ENCODE measurements around the gene RBFOX1. TPM values are rescaled to one million over a fixed set of nuclear protein-coding genes. Genes with fewer than 3 reads are reported as not detected.
A peak's percentile ranks its signal among the peaks of the same experiment; 100 is the strongest.

Gene RBFOX1
- total RNA-seq, 2 donors from 2014 or later = 30.4 to 33.0 TPM

DNA sequence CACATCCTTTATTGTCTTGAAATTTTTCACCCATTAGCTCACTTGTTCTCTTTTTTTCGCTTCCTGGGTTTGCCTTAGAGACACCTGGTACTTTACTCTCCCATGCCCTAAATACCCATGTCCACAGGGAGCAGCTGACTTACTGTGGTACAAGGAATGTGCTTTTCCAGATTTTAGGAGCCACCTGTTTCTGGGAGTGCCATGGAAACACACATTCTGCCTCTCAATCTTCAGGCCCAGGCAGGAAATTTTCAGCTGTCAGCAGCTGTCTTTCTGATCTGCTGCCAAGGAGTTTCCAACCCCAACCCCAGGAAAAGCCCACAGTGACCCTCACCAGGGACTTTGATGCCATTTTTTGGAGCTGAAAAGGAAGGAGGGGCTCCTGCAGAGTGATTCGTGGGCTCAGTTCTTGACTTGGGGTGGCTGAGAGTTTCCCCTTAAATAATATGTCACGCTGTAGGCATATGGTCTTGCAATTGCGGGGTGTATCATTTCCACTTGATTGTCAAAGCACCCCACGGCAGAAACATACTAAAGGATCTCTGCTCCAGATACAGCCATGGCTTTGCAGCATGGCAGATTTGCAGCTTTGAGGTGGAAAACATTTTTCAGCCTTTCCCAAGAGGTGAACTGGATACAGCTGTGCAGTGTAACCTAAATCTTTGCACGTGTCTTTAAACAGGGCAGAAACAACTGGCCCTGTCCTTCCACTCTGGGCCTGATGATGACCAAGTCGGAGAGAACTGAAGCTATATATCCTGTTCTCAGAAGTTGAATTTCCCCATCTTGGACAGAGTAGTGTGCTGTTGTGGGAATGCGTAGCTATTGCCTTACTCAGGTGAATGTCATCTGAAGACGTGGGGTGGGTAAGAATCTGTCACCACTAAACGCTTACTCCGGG, 19.2 kb downstream of the RBFOX1 start:
- Histone ChIP-seq H3K9me3 (no peaks in the 10 kb centered on the region), H3K27me3 (no peaks in the 10 kb centered on the region), H3K27ac (no peak overlapping the region), H3K4me1 (peaks cover 0 to 5% of the 10 kb centered on the region in 2 donors), H3K4me3 (no peak overlapping the region), H3K36me3 (no peaks in the 10 kb centered on the region)
- no peak for DNase-seq (ENCODE audit: low spot score)
- TF ChIP-seq CTCF (IDR thresholded peaks at IDR 0.05) = no peak

GRCh38 chr16:7355758-7356157, 23.1 kb downstream of the RBFOX1 start:
- Histone ChIP-seq H3K4me1 (peaks cover 0 to 4% of the 10 kb centered on the region in 2 donors), H3K27ac (no peak overlapping the region), H3K9me3 (no peaks in the 10 kb centered on the region), H3K27me3 (no peaks in the 10 kb centered on the region), H3K36me3 (no peaks in the 10 kb centered on the region), H3K4me3 (no peak overlapping the region)
- TF ChIP-seq CTCF (IDR thresholded peaks at IDR 0.05) = no peak
- no peak for DNase-seq (ENCODE audit: low spot score)

DNA sequence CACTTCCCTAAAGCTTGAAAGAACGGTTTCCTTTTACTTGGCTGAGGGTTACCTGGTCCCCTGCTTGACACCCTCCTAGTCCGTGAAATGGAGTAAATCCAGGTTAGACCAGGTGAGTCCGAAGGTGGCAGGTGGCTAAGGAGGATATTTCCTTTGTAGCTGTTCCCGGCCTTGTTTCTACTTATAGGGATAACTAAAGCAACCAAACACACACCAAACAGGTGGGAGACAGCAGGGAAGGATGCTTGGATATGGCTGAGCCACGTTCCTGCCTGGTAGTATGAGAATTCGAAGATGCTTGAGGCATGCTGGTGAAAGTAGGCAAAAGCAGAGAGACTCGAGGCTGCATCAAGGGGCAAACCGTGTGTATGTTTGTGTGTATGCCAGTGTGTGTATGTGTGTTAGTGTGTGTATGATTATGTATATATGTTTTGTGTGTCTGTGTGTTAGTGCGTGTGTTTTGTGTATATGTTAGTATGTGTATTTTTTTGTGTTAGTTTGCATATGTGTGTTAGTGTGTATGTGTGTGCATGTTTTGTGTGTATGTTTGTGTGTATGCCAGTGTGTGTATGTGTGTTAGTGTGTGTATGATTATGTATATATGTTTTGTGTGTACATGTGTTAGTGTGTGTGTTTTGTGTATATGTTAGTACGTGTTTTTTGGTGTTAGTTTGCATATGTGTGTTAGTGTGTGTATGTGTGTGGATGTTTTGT, 28.9 kb downstream of the RBFOX1 start:
- DNase-seq (ENCODE audit: low spot score) = no peak
- Histone ChIP-seq H3K27ac (no peak overlapping the region), H3K9me3 (no peaks in the 10 kb centered on the region), H3K4me3 (no peak overlapping the region), H3K36me3 (no peaks in the 10 kb centered on the region), H3K4me1 (peaks cover 0 to 25% of the 10 kb centered on the region in 2 donors), H3K27me3 (no peaks in the 10 kb centered on the region)
- no peak for TF ChIP-seq CTCF (IDR thresholded peaks at IDR 0.05)

DNA sequence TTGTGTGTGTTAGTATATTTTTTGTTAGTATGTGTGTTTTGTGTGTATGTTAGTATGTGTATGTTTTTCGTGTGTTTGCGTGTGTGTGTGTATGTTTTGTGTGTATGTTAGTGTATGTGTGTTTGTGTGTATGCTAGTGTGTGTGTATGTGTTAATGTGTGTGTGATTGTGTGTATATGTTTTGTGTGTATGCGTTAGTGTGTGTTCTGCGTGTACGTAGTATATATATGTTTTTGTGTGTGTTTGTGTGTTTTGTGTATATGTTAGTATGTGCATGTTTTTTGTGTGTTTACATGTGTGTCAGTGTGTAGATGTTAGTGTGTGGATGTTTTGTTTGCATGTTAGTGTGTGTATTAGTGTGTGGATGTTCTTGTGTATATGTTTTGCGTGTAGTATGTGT, 29.6 kb downstream of the RBFOX1 start:
- Histone ChIP-seq H3K4me1 (peaks cover 0 to 25% of the 10 kb centered on the region in 2 donors), H3K27ac (no peak overlapping the region), H3K9me3 (no peaks in the 10 kb centered on the region), H3K27me3 (no peaks in the 10 kb centered on the region), H3K36me3 (no peaks in the 10 kb centered on the region), H3K4me3 (no peak overlapping the region)
- no peak for DNase-seq (ENCODE audit: low spot score)
- no peak for TF ChIP-seq CTCF (IDR thresholded peaks at IDR 0.05)

DNA sequence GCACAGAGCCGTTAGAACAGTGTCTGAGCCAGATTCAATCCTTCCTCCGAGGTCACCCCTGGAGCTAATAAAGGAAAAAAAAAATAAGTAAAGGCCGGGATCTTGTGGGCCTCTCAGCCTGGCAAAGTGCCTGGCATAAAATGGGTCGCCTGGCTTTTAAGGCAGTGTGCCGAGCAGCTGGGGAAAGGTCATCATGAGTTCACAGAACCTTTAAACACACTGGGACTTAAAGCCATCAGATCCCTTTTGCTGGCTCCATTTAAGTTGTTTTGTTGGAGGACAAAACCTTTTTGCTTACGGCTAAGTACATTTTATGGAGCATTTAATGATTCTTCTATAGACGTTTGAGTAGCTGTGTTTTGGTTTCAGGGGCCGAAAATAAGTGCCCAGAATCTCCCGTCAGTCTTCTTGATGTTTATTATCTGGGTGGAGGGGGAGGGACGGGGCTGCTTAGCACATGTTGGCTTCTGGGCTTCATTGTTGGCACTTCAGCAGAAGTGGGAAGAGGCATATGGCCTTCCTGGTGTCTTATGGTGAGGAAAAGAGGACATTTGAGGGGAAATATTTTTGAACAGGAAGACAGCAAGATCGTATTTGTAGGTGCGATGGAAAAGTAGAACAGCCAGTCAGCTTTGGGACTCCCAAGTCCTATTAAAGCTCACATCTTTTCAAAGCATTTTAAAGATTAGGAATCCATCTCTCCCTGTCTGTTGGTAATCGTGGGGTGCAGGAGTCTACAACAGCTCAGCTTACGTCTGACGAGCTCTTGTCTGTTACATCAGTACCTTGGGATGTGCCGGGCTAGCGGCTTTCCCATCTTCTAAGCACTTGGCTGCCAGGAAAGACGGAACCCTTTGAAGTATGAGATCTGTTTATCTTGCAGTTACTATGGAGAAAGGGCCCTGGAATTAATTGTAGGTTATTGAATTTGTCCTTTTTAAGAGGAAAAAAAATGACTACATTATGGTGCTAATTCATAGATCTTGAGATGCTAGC, 31.1 kb downstream of the RBFOX1 start:
- H3K27ac ChIP-seq = peak overlapping the region; percentile 62 to 80
- TF ChIP-seq CTCF (IDR thresholded peaks at IDR 0.05) = no peak
- DNase-seq (ENCODE audit: low spot score) = no peak
- H3K9me3 ChIP-seq = no peaks in the 10 kb centered on the region
- no peaks in the 10 kb centered on the region for H3K27me3 ChIP-seq
- H3K36me3 ChIP-seq = no peaks in the 10 kb centered on the region
- no peak overlapping the region for H3K4me3 ChIP-seq
- H3K4me1 ChIP-seq = peaks cover 0 to 25% of the 10 kb centered on the region in 2 donors

Data from right atrium auricular region (tissue), 2 donors.